HG02623 (cell line): ENCODE data around the gene SOCS1.

Experiments used
- ATAC-seq: cut with Tn5 transposase; IDR thresholded peaks from one replicate; pipeline ENCODE4 v1.9.1; 2021; ENCODE audit warnings: moderate library complexity; ENCODE audit not compliant: unreplicated experiment

The SOCS1 gene

GRCh38 chr16:11263737-11264136, 7.7 kb upstream of the SOCS1 start:
- ATAC-seq: no peak

GRCh38 chr16:11262915-11263314, 6.9 kb upstream of the SOCS1 start:
- no peak for ATAC-seq

- no peak for ATAC-seq
Observed at GRCh38 chr16:11260596-11260966, 4.6 kb upstream of the SOCS1 start.

- ATAC-seq: no peak
Observed at GRCh38 chr16:11259655-11260595, 3.9 kb upstream of the SOCS1 start.

- no peak for ATAC-seq
Observed at GRCh38 chr16:11258553-11259492, 2.8 kb upstream of the SOCS1 start.

- ATAC-seq: no peak
Observed at GRCh38 chr16:11257131-11257938, 1.3 kb upstream of the SOCS1 start.

GRCh38 chr16:11256661-11257130, 692 bp upstream of the SOCS1 start:
- no peak for ATAC-seq

GRCh38 chr16:11254913-11255736, 879 bp downstream of the SOCS1 start:
- ATAC-seq: peak; percentile 0

GRCh38 chr16:11253995-11254912, 1.8 kb downstream of the SOCS1 start:
- no peak for ATAC-seq

- ATAC-seq: no peak
Observed at GRCh38 chr16:11253009-11253994, 2.7 kb downstream of the SOCS1 start.

GRCh38 chr16:11252482-11252931, 3.5 kb downstream of the SOCS1 start:
- ATAC-seq: no peak

GRCh38 chr16:11251525-11252481, 4.2 kb downstream of the SOCS1 start:
- ATAC-seq: no peak

GRCh38 chr16:11250786-11251524, 5.0 kb downstream of the SOCS1 start:
- no peak for ATAC-seq

GRCh38 chr16:11250091-11250785, 5.8 kb downstream of the SOCS1 start:
- ATAC-seq: no peak
